NCI-H446 treated with DMSO at 0.1 percent for 48 hours (cell line): ENCODE measurements around the gene MID1.

Experiments used
- DNase-seq: peaks from one replicate; lab custom pipeline; 2025; lab: John Stamatoyannopoulos, UW

The MID1 gene

GRCh38 chrX:10620121-10620699 is at the start of gene MID1:
TSS of gene MID1 (minus strand) at chrX:10620585. CDS start at chrX:10567547, 53,038 bp downstream.
- peak; percentile 14 for DNase-seq

- no peak for DNase-seq
These were observed 46.8 kb upstream of the MID1 start for GRCh38 chrX:10667143-10667542.

- DNase-seq, result no peak
These were observed 45.7 kb upstream of the MID1 start for GRCh38 chrX:10666102-10666501.

- DNase-seq, result no peak
These were observed 45.3 kb upstream of the MID1 start for GRCh38 chrX:10665681-10666080.

GRCh38 chrX:10660171-10660570 is 39.8 kb upstream of the MID1 start:
- DNase-seq, result no peak

- no peak for DNase-seq
These were observed 35.8 kb upstream of the MID1 start for GRCh38 chrX:10656214-10656613.

GRCh38 chrX:10654960-10655359 is 34.6 kb upstream of the MID1 start:
- DNase-seq, result no peak

- DNase-seq, result no peak
These were observed 32.9 kb upstream of the MID1 start for GRCh38 chrX:10653302-10653701.

- no peak for DNase-seq
These were observed 28.9 kb upstream of the MID1 start for GRCh38 chrX:10649265-10649664.

GRCh38 chrX:10648614-10649013 is 28.2 kb upstream of the MID1 start:
- DNase-seq, result no peak

- DNase-seq, result no peak
These were observed 16.5 kb upstream of the MID1 start for GRCh38 chrX:10636851-10637250.

- DNase-seq, result no peak
These were observed 16.0 kb upstream of the MID1 start for GRCh38 chrX:10636337-10636736.

GRCh38 chrX:10634392-10635161 is 14.2 kb upstream of the MID1 start:
- no peak for DNase-seq

- no peak for DNase-seq
These were observed 13.3 kb upstream of the MID1 start for GRCh38 chrX:10633722-10634121.

GRCh38 chrX:10631416-10632145 is 11.2 kb upstream of the MID1 start:
- DNase-seq, result no peak

- DNase-seq, result no peak
These were observed 9.9 kb upstream of the MID1 start for GRCh38 chrX:10630320-10630719.

- DNase-seq, result no peak
These were observed 9.5 kb upstream of the MID1 start for GRCh38 chrX:10629905-10630304.

- DNase-seq, result no peak
These were observed 8.5 kb upstream of the MID1 start for GRCh38 chrX:10628906-10629305.

GRCh38 chrX:10622197-10622596 is 1.8 kb upstream of the MID1 start:
- no peak for DNase-seq

GRCh38 chrX:10619425-10620046 is 849 bp downstream of the MID1 start:
- DNase-seq, result no peak

GRCh38 chrX:10618961-10619360 is 1.4 kb downstream of the MID1 start:
- DNase-seq, result no peak

GRCh38 chrX:10617999-10618351 is 2.4 kb downstream of the MID1 start:
- no peak for DNase-seq
